ENCODE results near the gene STKLD1.
"Not testable (repeated sequence)": the region's sequence is repeated elsewhere in the genome, so short reads cannot be mapped to it uniquely, and the experiment has no call there.

Gene STKLD1

GRCh38 chr9:133449760-133450159 is 73.6 kb downstream of the STKLD1 start:
- DNase-seq, result no peak

GRCh38 chr9:133451865-133452264 is 75.7 kb downstream of the STKLD1 start:
- DNase-seq, result not testable (repeated sequence)

GRCh38 chr9:133452562-133452961 is 76.4 kb downstream of the STKLD1 start:
- DNase-seq, result no peak

- DNase-seq, result no peak
Measured at GRCh38 chr9:133453651-133454050, 77.5 kb downstream of the STKLD1 start.

GRCh38 chr9:133454325-133454724 is 78.2 kb downstream of the STKLD1 start:
- DNase-seq, result no peak

GRCh38 chr9:133454943-133455673 is 78.9 kb downstream of the STKLD1 start:
- DNase-seq, result no peak
